Measurements from ENCODE around the gene HES1. TPM values are rescaled to one million over a fixed set of nuclear protein-coding genes. Genes with fewer than 3 reads are reported as not detected.
"Not testable (repeated sequence)": the region's sequence is repeated elsewhere in the genome, so short reads cannot be mapped to it uniquely, and the experiment has no call there.

Gene HES1
- total RNA-seq, 1 donor from 2014 or later = 23.0 TPM

DNA sequence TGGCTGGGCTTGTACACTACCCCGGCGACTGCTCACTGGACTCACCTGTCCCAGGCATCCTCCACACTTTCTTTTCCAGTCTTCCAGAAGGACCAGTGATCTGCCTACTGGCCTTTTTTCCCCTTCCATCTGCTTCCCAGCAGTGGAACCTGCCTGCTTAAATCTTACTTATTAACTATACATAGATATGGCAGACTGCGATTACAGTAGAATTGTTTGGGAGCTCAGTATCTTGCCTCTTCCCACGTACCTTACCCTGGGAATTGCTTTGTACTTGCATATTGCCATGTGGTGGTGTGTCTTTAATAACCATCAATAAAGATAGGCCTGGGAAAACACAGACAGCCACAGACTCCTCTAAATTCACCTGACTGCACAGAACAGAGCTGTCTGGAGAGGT is 11.8 kb upstream of the HES1 start:
- Histone ChIP-seq H3K4me1 (ENCODE audit: control insufficient read depth in 3 of 3, insufficient read depth in 3 of 3, low read length in 3 of 3) (peaks cover 0 to 6% (median 0%) of the 10 kb centered on the region in 3 donors), H3K4me3 (ENCODE audit: low read length in 3 of 3) (no peak overlapping the region), H3K9ac (ENCODE audit: low read depth in 1 of 3, low read length in 3 of 3) (no peak overlapping the region), H3K27ac (ENCODE audit: low read depth, low read length) (no peak overlapping the region), H3K9me3 (ENCODE audit: control insufficient read depth in 3 of 3, low read length in 3 of 3) (no peaks in the 10 kb centered on the region), H3K36me3 (ENCODE audit: control insufficient read depth in 3 of 3, insufficient read depth in 3 of 3, low read length in 3 of 3) (no peaks in the 10 kb centered on the region), H3K27me3 (ENCODE audit: control insufficient read depth in 3 of 3, insufficient read depth in 3 of 3, low read length in 3 of 3) (peaks cover 0 to 1% (median 0%) of the 10 kb centered on the region in 3 donors)

DNA sequence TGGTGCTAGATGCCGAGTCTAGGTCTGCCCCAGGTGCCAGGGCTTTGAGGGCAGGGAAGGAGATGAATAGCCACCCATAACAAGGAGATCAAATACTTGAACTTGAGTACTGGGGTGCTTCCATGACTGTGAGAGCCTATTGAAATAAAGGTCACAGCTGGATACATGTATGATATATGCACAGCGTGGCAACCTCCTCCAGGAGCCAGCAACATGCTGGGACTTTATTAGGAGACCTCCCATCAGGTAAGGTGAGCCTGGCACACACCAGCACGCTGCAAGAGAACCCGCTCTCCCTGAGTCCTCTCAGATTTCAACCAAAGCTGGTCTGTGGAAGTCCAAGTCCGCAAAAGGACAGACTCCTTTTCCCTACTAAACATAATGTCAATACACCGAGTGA is 10.5 kb upstream of the HES1 start:
- H3K4me1 ChIP-seq (ENCODE audit: control insufficient read depth in 3 of 3, insufficient read depth in 3 of 3, low read length in 3 of 3) = peaks cover 0 to 11% (median 3%) of the 10 kb centered on the region in 3 donors
- no peak overlapping the region for H3K9ac ChIP-seq (ENCODE audit: low read depth in 1 of 3, low read length in 3 of 3)
- no peak overlapping the region for H3K4me3 ChIP-seq (ENCODE audit: low read length in 3 of 3)
- H3K27me3 ChIP-seq (ENCODE audit: control insufficient read depth in 3 of 3, insufficient read depth in 3 of 3, low read length in 3 of 3) = no peaks in the 10 kb centered on the region
- H3K9me3 ChIP-seq (ENCODE audit: control insufficient read depth in 3 of 3, low read length in 3 of 3) = no peaks in the 10 kb centered on the region
- no peak overlapping the region for H3K27ac ChIP-seq (ENCODE audit: low read depth, low read length)
- no peaks in the 10 kb centered on the region for H3K36me3 ChIP-seq (ENCODE audit: control insufficient read depth in 3 of 3, insufficient read depth in 3 of 3, low read length in 3 of 3)

DNA sequence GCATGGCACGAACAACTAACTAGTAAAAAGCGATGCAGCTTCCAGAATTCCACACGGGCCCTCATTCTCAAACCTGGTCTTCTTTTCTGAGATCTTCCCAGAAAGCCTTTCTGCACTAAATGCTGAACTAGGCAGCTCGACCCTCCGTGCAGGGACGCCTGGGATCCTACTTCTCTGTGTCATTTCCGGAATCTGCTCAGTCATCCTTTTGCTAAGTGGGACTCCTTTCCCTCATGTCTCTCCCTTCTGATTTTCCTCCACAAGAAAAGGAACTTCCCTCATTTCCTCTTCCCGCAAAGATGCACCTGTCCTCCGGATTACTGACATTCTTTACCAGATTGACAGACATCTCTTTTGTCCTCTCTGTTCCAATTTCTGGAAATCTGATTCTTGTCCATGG is 9.2 kb upstream of the HES1 start:
- Histone ChIP-seq H3K36me3 (ENCODE audit: control insufficient read depth in 3 of 3, insufficient read depth in 3 of 3, low read length in 3 of 3) (no peaks in the 10 kb centered on the region), H3K27ac (ENCODE audit: low read depth, low read length) (no peak overlapping the region), H3K27me3 (ENCODE audit: control insufficient read depth in 3 of 3, insufficient read depth in 3 of 3, low read length in 3 of 3) (no peaks in the 10 kb centered on the region), H3K9me3 (ENCODE audit: control insufficient read depth in 3 of 3, low read length in 3 of 3) (no peaks in the 10 kb centered on the region), H3K4me3 (ENCODE audit: low read length in 3 of 3) (no peak overlapping the region), H3K9ac (ENCODE audit: low read depth in 1 of 3, low read length in 3 of 3) (no peak overlapping the region), H3K4me1 (ENCODE audit: control insufficient read depth in 3 of 3, insufficient read depth in 3 of 3, low read length in 3 of 3) (peaks cover 6 to 21% (median 14%) of the 10 kb centered on the region in 3 donors)

DNA sequence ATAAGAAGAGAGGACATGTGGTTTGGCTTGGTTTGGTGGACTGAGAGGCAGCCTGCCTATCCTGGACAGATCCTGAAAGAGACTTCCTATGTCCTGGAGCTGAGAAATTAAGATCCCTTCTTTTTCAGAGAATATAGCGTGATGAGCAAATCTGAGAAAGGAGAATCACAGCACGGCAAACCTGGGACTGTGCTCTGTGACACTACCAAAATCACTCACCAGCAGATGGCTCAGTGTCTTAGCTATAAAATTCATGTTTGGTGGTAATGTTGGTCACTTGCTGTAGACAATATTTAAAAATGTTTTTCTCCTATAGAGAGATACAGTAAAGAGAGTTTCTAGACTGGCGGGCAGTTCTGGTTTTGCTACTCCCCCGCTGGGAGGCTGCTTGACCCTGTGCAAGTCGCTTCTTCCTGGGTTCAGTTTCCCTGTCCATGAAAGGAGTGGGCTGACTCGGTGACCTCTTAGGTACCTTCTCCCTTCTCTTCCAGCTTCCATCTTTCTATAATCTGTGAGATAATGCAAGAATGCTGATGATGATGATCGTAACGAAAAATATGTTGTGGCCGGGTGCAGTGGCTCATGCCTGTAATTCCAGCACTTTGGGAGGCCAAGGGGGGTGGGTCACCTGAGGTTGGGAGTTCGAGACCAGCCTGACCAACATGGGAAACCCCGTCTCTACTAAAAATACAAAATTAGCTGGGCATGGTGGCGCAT is 7.6 kb upstream of the HES1 start:
- H3K27me3 ChIP-seq (ENCODE audit: control insufficient read depth in 3 of 3, insufficient read depth in 3 of 3, low read length in 3 of 3) = no peaks in the 10 kb centered on the region
- H3K36me3 ChIP-seq (ENCODE audit: control insufficient read depth in 3 of 3, insufficient read depth in 3 of 3, low read length in 3 of 3) = no peaks in the 10 kb centered on the region
- H3K27ac ChIP-seq (ENCODE audit: low read depth, low read length) = no peak overlapping the region
- H3K9ac ChIP-seq (ENCODE audit: low read depth in 1 of 3, low read length in 3 of 3) = no peak overlapping the region
- H3K9me3 ChIP-seq (ENCODE audit: control insufficient read depth in 3 of 3, low read length in 3 of 3) = no peaks in the 10 kb centered on the region
- H3K4me1 ChIP-seq (ENCODE audit: control insufficient read depth in 3 of 3, insufficient read depth in 3 of 3, low read length in 3 of 3) = peaks cover 8 to 28% (median 17%) of the 10 kb centered on the region in 3 donors
- H3K4me3 ChIP-seq (ENCODE audit: low read length in 3 of 3) = no peak overlapping the region

DNA sequence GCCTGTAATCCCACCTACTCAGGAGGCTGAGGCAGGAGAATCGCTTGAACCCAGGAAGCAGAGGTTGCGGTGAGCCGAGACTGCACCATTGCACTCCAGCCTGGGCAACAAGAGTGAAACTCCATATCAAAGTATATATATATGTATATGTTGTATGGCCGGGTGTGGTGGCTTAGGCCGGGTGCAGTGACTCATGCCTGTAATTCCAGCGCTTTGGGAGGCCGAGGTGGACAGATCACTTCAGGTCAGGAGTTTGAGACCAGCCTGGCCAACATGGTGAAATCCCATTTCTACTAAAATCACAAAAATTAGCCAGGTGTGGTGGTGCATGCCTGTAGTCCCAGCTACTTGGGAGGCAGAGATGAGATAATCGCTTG is 7.0 kb upstream of the HES1 start:
- H3K4me1 ChIP-seq (ENCODE audit: control insufficient read depth in 3 of 3, insufficient read depth in 3 of 3, low read length in 3 of 3) = peaks cover 12 to 33% (median 21%) of the 10 kb centered on the region in 3 donors
- not testable (repeated sequence) for H3K9me3 ChIP-seq (ENCODE audit: control insufficient read depth in 3 of 3, low read length in 3 of 3); H3K27me3 ChIP-seq (ENCODE audit: control insufficient read depth in 3 of 3, insufficient read depth in 3 of 3, low read length in 3 of 3); H3K9ac ChIP-seq (ENCODE audit: low read depth in 1 of 3, low read length in 3 of 3); H3K4me3 ChIP-seq (ENCODE audit: low read length in 3 of 3); H3K27ac ChIP-seq (ENCODE audit: low read depth, low read length); H3K36me3 ChIP-seq (ENCODE audit: control insufficient read depth in 3 of 3, insufficient read depth in 3 of 3, low read length in 3 of 3)

DNA sequence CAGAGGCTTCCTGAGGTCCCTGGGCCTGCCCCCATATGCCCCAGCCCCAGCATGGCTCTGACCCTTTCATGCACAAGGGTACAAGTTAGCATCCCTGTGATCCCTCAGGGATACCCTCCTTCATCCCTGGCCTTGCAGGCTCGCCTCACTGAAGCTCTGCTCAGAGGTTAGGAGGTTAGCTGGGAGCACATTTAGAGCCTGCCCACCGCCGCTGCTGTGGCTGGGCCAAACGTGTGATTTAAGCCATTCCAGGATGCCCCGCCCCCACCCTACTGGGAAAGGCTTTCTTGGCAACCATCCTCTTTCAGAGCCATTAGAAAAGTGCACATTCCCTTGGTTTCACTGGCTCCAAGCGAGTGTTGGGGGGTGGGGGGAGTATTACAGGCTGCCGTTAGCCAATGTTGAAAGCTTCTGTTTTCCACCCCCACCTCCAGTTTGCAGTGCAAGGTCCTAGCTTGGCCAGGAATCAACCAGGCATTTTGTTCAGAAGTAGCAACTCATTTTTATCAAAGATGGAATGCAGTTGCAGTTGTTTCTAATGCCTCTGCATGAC is 6.3 kb upstream of the HES1 start:
- Histone ChIP-seq H3K27me3 (ENCODE audit: control insufficient read depth in 3 of 3, insufficient read depth in 3 of 3, low read length in 3 of 3) (no peaks in the 10 kb centered on the region), H3K4me3 (ENCODE audit: low read length in 3 of 3) (no peak overlapping the region), H3K9ac (ENCODE audit: low read depth in 1 of 3, low read length in 3 of 3) (no peak overlapping the region), H3K9me3 (ENCODE audit: control insufficient read depth in 3 of 3, low read length in 3 of 3) (no peaks in the 10 kb centered on the region), H3K4me1 (ENCODE audit: control insufficient read depth in 3 of 3, insufficient read depth in 3 of 3, low read length in 3 of 3) (peaks cover 12 to 33% (median 21%) of the 10 kb centered on the region in 3 donors), H3K27ac (ENCODE audit: low read depth, low read length) (no peak overlapping the region), H3K36me3 (ENCODE audit: control insufficient read depth in 3 of 3, insufficient read depth in 3 of 3, low read length in 3 of 3) (no peaks in the 10 kb centered on the region)

DNA sequence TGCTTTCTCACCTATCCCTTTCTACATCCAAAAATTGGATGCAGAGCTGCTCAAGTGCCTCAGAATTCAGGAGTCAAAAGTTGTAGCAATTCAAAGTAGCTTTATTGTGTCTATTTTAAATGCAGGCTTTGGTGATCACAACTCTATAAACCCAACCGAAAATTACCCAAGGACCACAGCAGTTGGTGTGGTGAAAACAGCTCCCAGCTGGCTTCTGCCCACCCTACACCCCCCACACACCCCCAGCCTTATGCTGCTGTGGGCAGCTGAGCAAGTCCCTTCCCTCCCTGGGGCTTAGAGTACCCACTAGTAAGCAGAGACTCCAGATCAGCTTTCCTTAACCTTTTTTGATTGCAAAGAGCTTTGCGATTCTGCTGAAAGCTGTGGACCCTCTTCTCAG is 5.8 kb upstream of the HES1 start:
- H3K36me3 ChIP-seq (ENCODE audit: control insufficient read depth in 3 of 3, insufficient read depth in 3 of 3, low read length in 3 of 3) = no peaks in the 10 kb centered on the region
- H3K4me3 ChIP-seq (ENCODE audit: low read length in 3 of 3) = no peak overlapping the region
- H3K27me3 ChIP-seq (ENCODE audit: control insufficient read depth in 3 of 3, insufficient read depth in 3 of 3, low read length in 3 of 3) = no peaks in the 10 kb centered on the region

DNA sequence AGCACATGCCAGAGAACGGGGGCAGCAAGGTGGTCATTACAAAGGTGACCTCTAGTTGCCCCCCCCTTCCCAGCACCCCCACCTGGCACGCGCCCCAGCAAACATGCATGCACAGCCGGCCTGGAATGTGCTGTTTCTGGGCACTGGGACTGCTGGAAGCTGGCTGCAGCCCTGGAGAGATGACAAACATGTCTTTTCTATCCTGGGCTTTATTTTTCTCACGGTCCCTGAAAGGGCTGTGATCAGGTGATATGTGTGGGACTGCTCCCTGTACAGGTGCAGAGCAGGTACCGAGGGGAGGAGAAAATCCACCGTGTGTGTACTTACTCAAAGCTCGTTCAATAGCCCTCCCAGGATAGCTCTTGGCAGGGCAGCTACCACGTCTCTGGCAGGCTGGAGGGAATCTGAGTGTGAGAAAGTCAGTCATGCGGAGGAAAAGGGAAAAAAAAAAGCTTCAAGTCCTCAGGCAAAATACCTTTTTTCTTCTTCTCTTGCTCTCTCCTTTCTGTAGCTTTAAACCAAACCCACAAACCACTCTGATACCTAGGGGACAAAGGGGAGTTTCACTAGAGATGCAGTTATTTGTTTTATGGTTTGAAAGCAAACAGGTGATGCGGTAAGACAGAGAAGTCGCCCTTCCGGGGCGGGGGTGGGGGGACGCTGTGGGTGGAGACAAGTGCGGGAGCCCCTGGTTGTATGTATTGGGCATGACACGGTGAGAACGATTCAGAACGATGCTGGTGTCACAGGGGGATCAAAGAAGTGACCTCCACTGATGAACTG is 5.0 kb upstream of the HES1 start:
- Histone ChIP-seq H3K4me1 (ENCODE audit: control insufficient read depth in 3 of 3, insufficient read depth in 3 of 3, low read length in 3 of 3) (peaks cover 18 to 32% (median 21%) of the 10 kb centered on the region in 3 donors), H3K9ac (ENCODE audit: low read depth in 1 of 3, low read length in 3 of 3) (peak overlapping the region in 1 of 3 donors; percentile 19), H3K27me3 (ENCODE audit: control insufficient read depth in 3 of 3, insufficient read depth in 3 of 3, low read length in 3 of 3) (no peaks in the 10 kb centered on the region), H3K36me3 (ENCODE audit: control insufficient read depth in 3 of 3, insufficient read depth in 3 of 3, low read length in 3 of 3) (no peaks in the 10 kb centered on the region), H3K9me3 (ENCODE audit: control insufficient read depth in 3 of 3, low read length in 3 of 3) (no peaks in the 10 kb centered on the region), H3K27ac (ENCODE audit: low read depth, low read length) (no peak overlapping the region), H3K4me3 (ENCODE audit: low read length in 3 of 3) (no peak overlapping the region)

More for the DNA sequence above, 5.8 kb upstream of the HES1 start:
- Histone ChIP-seq H3K27ac (ENCODE audit: low read depth, low read length) (no peak overlapping the region), H3K9me3 (ENCODE audit: control insufficient read depth in 3 of 3, low read length in 3 of 3) (no peaks in the 10 kb centered on the region), H3K9ac (ENCODE audit: low read depth in 1 of 3, low read length in 3 of 3) (peak overlapping the region in 2 of 3 donors; percentile 14 to 25), H3K4me1 (ENCODE audit: control insufficient read depth in 3 of 3, insufficient read depth in 3 of 3, low read length in 3 of 3) (peaks cover 13 to 35% (median 21%) of the 10 kb centered on the region in 3 donors)

DNA sequence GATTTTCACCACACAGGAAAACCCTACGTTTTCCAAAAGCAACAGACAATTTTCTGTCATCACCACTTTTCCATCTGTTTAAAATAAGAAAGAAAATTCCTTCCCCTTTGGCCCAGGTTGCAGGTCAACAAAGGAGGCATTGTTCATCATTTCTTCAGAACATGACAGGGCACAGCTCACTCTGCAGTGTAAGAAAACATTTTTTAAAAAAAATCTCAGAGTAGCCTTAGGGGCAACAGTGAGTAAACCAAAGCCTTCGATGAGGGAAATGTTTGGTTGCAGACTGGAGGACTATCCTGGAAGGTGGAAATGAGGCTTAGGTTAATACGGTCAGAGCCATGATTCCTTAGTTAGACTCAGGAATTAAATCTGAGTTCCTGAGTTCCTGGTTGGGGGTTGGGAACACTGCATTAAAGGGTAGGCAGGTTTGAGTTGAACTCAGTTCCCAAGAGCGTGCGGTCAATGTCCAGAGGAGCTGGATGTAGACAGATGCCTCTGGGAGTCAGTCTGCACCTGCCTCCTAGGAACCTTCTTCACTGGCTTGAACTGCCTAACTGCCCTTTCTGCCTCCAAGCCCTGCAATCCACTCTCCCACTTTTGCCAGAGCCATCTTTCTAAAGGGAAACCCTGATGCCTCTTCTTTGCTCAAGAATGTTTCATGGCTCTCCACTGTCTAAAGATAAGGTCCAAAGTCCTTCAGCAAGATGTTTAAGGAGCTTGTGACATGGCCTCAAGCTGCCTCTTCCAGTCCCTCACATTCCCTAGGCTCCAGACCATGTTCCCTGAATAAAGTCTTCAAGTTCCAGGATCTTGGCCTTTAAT is 3.3 kb upstream of the HES1 start:
- Histone ChIP-seq H3K9me3 (ENCODE audit: control insufficient read depth in 3 of 3, low read length in 3 of 3) (no peaks in the 10 kb centered on the region), H3K4me3 (ENCODE audit: low read length in 3 of 3) (no peak overlapping the region), H3K27me3 (ENCODE audit: control insufficient read depth in 3 of 3, insufficient read depth in 3 of 3, low read length in 3 of 3) (no peaks in the 10 kb centered on the region), H3K36me3 (ENCODE audit: control insufficient read depth in 3 of 3, insufficient read depth in 3 of 3, low read length in 3 of 3) (peaks cover 0 to 9% (median 0%) of the 10 kb centered on the region in 3 donors), H3K4me1 (ENCODE audit: control insufficient read depth in 3 of 3, insufficient read depth in 3 of 3, low read length in 3 of 3) (peaks cover 21 to 42% (median 23%) of the 10 kb centered on the region in 3 donors), H3K27ac (ENCODE audit: low read depth, low read length) (no peak overlapping the region), H3K9ac (ENCODE audit: low read depth in 1 of 3, low read length in 3 of 3) (no peak overlapping the region)
